ENCODE measurements around the gene DBNL. TPM values are rescaled to one million over a fixed set of nuclear protein-coding genes. Genes with fewer than 3 reads are reported as not detected.

Gene DBNL
- total and polyA plus RNA-seq, 3 donors from 2014 or later = 50.0 to 72.7 (median 61.4) TPM

GRCh38 chr7:44099669-44100068 lies 55.2 kb downstream of the DBNL start:
- H3K4me1 ChIP-seq = peaks cover 20% of the 10 kb centered on the region
- no peak overlapping the region for H3K27ac ChIP-seq
- no peaks in the 10 kb centered on the region for H3K36me3 ChIP-seq (ENCODE audit: low read depth, missing control alignments)
- H3K4me3 ChIP-seq = no peak overlapping the region
- H3K27me3 ChIP-seq = no peaks in the 10 kb centered on the region
- intact Hi-C loops (cut with DNase I; ENCODE audit: low total_unique reads) = no loop called here
- DNase-seq = no peak
- no peak for TF ChIP-seq POLR2A (IDR thresholded peaks at IDR 0.05)
- TF ChIP-seq, protein P1, sequence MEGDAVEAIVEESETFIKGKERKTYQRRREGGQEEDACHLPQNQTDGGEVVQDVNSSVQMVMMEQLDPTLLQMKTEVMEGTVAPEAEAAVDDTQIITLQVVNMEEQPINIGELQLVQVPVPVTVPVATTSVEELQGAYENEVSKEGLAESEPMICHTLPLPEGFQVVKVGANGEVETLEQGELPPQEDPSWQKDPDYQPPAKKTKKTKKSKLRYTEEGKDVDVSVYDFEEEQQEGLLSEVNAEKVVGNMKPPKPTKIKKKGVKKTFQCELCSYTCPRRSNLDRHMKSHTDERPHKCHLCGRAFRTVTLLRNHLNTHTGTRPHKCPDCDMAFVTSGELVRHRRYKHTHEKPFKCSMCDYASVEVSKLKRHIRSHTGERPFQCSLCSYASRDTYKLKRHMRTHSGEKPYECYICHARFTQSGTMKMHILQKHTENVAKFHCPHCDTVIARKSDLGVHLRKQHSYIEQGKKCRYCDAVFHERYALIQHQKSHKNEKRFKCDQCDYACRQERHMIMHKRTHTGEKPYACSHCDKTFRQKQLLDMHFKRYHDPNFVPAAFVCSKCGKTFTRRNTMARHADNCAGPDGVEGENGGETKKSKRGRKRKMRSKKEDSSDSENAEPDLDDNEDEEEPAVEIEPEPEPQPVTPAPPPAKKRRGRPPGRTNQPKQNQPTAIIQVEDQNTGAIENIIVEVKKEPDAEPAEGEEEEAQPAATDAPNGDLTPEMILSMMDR (IDR thresholded peaks at IDR 0.05) = no peak
- no peaks in the 10 kb centered on the region for H3K9me3 ChIP-seq
- WGBS, 2 donors = 52 to 64% methylated on average over 4 of the region's 4 CpGs

DNA sequence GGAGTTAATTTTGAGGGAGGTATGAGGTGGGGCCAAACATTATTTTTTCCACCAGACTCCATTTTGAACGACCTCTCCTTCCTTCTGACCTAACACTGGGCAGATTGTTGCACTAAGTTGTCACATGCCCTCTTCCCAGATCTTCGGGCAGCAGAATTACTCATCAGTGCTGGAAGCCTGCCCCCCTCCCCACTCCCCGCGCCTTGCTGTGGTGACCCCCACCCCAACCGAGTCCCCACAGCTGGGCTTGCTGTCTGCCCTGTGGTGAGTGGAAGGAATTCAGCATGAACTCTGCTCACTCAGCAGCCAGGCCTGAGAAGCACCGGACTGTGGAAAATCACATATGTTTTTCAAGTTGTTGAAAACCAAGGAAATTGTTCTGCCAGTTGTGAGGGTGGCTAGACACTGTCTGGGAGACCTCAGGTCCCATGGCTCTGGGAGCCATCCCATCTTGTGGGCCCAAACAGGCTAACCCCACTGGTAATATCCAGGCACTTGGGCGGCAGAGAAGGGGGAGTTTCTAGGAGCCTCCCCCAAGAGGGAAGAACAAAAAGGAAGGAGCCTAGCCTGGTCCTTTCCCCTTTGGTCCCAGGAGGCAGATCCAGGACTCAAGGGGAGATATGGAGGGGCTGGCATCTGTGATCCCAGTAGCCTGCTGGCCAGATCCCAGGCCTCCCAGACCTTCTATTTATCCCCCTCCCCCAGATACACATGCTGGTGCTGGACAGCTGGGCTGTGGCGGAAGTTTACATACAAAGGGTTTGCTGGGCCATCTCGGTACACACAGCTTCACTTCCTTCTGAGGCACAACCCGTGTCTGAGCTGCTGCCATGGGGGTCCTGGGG lies 56.2 kb downstream of the DBNL start:
- Histone ChIP-seq H3K9me3 (no peaks in the 10 kb centered on the region), H3K4me1 (peaks cover 10% of the 10 kb centered on the region), H3K27me3 (no peaks in the 10 kb centered on the region), H3K4me3 (no peak overlapping the region), H3K27ac (peak overlapping the region; percentile 59 to 65), H3K36me3 (ENCODE audit: low read depth, missing control alignments) (no peaks in the 10 kb centered on the region)
- WGBS, 2 donors = 50 to 62% methylated on average over 7 to 10 of the region's 10 CpGs
- no peak for TF ChIP-seq POLR2A (IDR thresholded peaks at IDR 0.05)
- no peak for DNase-seq
- intact Hi-C loops (cut with DNase I; ENCODE audit: low total_unique reads) = no loop called here

- H3K36me3 ChIP-seq (ENCODE audit: low read depth, missing control alignments) = no peaks in the 10 kb centered on the region
- DNase-seq = no peak
- peak overlapping the region; percentile 59 to 65 for H3K27ac ChIP-seq
- H3K4me3 ChIP-seq = no peak overlapping the region
- intact Hi-C loops (cut with DNase I; ENCODE audit: low total_unique reads) = no loop called here
- WGBS, 2 donors = 75 to 88% methylated on average over 2 to 3 of the region's 3 CpGs
- no peaks in the 10 kb centered on the region for H3K27me3 ChIP-seq
- H3K9me3 ChIP-seq = no peaks in the 10 kb centered on the region
- TF ChIP-seq POLR2A (IDR thresholded peaks at IDR 0.05) = no peak
- TF ChIP-seq, protein P1 (IDR thresholded peaks at IDR 0.05) = no peak
- H3K4me1 ChIP-seq = peaks cover 10% of the 10 kb centered on the region
Measured at GRCh38 chr7:44101303-44101965, 56.9 kb downstream of the DBNL start.

GRCh38 chr7:44101966-44102845 lies 57.7 kb downstream of the DBNL start:
- no peak for DNase-seq
- peak overlapping the region; percentile 59 to 65 for H3K27ac ChIP-seq
- H3K36me3 ChIP-seq (ENCODE audit: low read depth, missing control alignments) = no peaks in the 10 kb centered on the region
- H3K27me3 ChIP-seq = no peaks in the 10 kb centered on the region
- no peak for TF ChIP-seq POLR2A (IDR thresholded peaks at IDR 0.05)
- TF ChIP-seq, protein P1 (IDR thresholded peaks at IDR 0.05) = no peak
- peaks cover 14% of the 10 kb centered on the region for H3K4me1 ChIP-seq
- H3K4me3 ChIP-seq = no peak overlapping the region
- H3K9me3 ChIP-seq = no peaks in the 10 kb centered on the region
- 76 to 78% methylated on average over 14 of the region's 14 CpGs for WGBS, 2 donors
- intact Hi-C loops (cut with DNase I; ENCODE audit: low total_unique reads) = no loop called here

All from testis (tissue), 3 donors.